GM19351 (cell line): Measurements from ENCODE around the gene PAX5.

Source experiments
- ATAC-seq: cut with Tn5 transposase; IDR thresholded peaks from one replicate; pipeline ENCODE4 v1.9.1; 2021; ENCODE audit warnings: mild to moderate bottlenecking, moderate library complexity; ENCODE audit not compliant: unreplicated experiment

The PAX5 gene

DNA sequence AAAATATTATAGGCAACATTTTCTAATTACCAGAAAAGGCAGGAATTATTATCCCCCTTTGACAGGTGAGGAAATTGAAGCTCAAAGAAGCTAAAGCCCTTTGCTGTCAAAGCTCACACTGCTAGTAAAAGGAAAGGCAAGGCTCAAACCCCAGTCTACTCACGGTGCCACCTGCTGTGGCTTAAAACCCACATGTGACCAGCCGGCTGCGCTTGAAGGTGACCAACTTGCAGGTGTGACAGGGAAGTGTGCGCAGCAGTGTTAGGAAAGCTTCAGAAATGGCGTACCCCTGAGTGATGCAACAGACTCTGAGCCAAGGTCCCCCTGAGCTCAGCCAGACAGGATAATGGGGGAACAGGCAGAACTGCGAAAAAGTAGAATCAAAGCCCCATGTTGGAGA, 45.2 kb downstream of the PAX5 start:
- ATAC-seq = no peak

DNA sequence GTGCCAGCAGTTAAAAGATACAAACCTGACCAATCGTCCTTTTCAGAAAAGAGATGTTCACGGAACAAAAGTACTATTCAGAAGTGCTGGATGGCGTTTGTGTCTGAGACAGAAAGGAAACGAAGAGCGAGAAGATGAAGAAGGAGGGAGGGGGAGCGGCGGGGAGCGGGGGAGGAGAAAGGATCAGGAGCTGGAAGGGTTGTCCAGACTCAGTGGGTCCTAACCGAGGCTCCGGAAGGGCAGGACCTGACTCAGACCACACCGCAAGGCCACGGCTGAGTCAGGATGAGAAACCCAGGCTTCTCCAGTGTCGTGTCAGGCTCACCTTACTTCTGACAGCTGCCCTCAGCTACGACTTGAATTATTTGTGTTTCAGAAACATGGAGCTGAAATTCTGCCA, 46.2 kb downstream of the PAX5 start:
- ATAC-seq = no peak

DNA sequence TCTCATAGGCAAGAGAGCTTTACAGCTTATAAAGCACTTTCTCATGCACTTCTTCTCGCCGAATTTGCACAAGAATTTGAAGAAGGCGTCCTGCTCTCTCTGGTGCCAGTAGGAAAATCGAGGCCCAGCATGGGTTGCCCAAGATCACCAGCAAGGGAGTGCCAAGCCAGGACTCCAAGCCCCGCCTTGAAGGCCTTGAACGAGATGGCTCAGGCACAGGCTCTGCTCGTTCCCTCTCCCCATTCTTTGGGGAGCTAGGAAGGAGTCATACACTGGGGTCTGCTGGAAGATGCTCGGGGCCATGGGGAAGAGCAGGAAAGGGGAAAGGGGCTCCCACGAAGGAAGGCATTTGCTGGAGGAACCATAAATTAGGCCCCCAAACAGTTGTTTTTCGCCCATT, 46.7 kb downstream of the PAX5 start:
- no peak for ATAC-seq

DNA sequence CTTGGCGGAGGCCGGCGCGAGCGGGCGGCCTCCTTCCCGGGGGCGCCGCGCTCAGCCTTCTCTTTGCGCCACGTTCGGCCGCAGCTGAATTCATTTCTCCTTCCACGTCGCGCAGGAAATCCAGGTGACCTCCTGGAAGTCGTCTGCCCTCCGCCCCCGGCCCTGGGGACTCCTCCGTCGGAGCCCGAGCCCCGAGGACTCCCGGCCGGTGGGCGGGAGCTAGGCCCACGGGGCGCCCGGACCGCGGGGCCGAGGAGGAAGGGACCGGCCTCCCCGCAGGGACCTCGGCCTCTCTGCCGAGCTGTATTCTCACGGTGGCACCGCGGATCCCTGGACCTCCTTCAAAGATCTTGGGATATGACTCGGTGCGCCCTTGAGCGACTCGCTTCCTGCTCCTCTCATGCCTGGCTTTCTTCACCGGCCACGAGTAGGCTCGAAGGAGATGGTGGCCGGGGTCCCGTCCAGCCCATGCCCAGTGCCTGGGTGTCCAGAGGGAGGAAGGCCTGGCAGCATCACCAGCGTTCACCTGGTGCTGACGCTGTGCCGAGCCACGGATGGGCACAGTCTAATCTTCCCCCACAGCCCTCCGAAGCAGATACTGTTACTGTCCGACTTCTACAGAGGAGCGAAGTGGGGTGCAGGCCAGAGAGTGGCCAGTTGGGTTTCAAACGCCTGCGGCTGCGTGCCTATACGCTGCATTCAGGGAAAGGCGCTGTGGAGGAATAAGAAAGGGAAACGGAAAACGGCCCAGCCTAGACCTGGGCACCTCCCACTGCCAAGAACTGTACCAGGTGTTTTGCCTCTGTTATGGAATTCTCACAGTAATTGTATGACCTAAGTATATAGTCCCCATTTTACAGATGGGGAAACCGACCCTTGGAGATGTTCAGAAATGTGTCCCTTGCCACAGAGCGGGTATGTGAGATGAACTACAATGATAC, 47.3 kb downstream of the PAX5 start:
- ATAC-seq = no peak

GRCh38 chr9:36985769-36986467, 48.1 kb downstream of the PAX5 start:
- no peak for ATAC-seq

- ATAC-seq = no peak
Observed at GRCh38 chr9:36985061-36985768, 48.9 kb downstream of the PAX5 start.

GRCh38 chr9:36980148-36980974, 53.7 kb downstream of the PAX5 start:
- no peak for ATAC-seq

DNA sequence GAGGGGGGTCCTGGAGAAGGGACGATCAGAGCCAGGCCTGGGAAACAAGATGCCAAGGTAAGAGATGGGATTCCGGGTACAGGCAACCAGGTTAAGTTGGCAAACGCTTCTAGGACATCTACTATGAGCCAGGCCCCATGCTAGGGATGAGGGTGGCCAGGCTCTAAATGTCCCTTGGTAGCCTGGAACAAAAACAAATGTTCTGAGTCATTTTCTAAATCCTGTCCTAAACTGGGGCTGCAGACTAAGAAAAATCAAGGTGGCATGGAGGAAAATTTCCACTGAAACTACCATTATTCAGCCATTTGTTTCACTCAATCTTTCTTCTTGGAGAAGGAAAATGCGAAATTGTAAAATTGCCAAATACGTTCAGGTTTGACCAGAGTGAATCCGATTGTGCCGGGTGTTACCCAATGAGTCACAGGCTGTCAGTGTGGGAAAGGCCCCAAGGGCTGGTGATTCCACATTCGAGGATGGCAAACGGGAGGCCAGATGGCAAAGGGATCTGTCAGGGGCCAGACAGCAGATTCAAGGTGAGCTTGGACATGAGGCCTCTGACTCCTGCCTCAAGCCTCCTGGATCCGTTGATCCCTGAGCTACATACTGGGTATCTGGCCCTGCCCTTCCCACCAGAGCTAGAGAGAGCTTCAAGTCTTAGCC, 57.6 kb downstream of the PAX5 start:
- ATAC-seq = no peak

DNA sequence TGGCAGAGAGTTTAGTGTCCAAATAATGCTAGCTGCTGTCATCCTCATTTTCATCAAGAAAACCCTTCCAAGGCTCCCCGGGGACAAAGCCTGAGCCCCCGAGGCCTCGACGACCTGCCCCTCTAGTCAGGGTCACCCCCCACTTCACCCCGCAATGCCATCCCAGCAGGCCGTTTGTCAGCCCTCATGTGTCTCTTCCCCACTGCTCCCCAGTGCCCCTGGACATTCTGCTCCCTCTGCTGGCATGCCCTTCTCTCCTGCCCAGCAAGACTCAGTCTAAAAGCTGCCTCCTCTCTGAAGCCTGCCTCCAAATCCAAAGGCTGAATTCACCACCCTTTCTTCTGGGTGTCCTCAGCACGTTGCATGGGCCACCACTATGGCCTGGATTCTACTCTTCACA, 59.3 kb downstream of the PAX5 start:
- no peak for ATAC-seq

DNA sequence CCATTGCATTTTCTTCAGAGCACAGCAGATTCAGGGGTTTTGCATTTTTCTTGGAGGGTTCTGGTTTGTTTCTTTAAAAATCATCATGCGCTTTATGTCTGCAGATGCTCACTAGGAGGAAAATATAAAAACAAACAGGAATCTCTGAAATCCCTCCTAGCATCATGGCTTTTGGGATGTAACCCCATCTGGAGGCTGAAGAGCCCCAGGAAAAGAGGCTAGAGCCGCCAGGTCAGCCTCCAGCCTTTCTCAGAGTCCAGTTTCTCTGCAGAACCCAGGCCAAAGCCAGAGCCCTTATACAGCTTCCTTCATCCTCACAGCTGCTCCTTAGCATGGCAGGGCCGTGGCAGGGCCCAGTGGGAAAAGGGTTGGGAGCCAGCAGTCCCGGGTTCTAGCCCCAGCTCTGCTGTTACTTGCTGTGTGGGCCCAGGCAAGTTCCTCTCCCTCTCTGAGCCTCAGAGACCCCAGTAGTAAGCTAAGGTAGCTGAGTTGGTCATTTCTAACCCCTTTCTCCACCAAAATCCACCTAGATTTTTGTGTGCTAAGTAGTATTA, 62.1 kb downstream of the PAX5 start:
- no peak for ATAC-seq

- no peak for ATAC-seq
Observed at GRCh38 chr9:36970007-36970888, 63.8 kb downstream of the PAX5 start.

DNA sequence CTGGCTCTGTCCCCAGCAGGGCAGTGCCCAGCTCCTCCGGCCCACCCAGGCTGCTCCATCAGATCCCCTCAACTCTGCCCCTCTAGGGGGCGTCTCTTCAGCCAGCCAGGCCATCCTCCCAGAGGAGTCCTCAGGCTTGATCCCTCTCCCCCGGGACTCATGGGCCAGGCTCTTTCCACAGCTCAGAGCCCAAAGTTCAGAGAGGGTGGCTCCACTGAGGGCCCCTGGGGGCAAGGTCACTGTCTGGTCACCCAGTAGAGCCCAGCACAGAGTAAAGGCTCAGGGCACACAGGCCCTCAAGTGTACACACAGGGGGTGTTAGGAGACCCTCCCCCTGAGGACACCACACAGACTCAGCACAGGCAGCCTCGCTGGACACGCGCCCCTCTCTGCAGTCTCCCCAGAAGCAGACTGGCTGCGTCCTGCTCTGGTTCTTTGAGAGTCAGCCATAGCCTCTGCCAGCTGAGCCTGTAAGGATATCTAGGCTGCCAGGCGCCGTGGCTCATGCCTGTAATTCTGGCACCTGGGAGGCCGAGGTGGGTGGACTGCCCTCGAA, 64.8 kb downstream of the PAX5 start:
- ATAC-seq = no peak

GRCh38 chr9:36968574-36969215, 65.4 kb downstream of the PAX5 start:
- no peak for ATAC-seq

DNA sequence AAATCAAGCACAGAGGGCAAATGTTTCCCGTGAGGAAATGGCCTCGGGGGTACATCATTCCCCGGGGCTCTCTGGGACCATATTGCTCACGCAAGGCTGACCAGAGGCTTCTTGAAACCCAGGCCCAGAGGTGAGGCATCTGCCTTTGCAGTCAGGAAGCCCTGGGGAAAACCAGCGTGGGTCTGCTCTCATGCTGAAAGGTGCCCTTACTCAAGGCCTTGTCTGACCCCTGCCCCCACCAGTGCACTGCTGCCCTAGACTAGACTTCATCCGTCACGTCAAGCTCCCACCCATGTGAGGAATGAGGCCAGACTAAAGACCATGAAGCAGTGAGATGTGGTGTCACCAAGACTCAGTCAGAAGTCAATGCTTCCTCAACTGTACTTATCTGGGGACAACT, 66.1 kb downstream of the PAX5 start:
- no peak for ATAC-seq

- ATAC-seq = no peak
Observed at GRCh38 chr9:36966371-36967097, 67.5 kb downstream of the PAX5 start.

- ATAC-seq = no peak
Observed at GRCh38 chr9:36964791-36965190, 69.3 kb downstream of the PAX5 start.

DNA sequence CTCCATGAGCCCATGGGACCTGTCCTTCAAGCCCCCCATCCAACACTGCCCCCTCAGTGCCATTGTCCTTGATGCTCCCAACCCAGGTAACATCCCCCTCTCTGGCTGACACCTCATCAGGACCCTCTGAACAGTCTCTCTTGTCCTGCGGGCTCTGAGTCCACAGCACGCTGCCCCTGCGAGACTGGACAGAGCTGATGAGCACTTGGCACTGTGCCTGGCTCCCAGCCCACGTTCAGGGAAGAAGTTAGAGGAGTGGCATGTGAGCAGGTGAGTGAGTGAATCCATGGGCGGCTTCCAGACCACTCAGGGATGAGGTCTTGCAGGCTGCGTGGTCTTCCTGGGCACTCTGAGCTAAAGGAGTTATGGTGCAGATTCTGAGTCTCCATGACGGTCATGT, 70.7 kb downstream of the PAX5 start:
- ATAC-seq = no peak
